NCI-H2196 treated with DMSO at 0.1 percent for 48 hours (cell line): ENCODE results near the gene AACS.
"Not testable (repeated sequence)": the region's sequence is repeated elsewhere in the genome, so short reads cannot be mapped to it uniquely, and the experiment has no call there.

Experiments
- DNase-seq: peaks from one replicate; lab custom pipeline; 2025; ENCODE audit not compliant: unreplicated experiment; lab: John Stamatoyannopoulos, UW

Gene AACS

GRCh38 chr12:125122668-125123067, 57.4 kb downstream of the AACS start:
- no peak for DNase-seq

- no peak for DNase-seq
Measured at GRCh38 chr12:125124320-125124966, 59.2 kb downstream of the AACS start.

GRCh38 chr12:125125271-125125670, 60.0 kb downstream of the AACS start:
- no peak for DNase-seq

GRCh38 chr12:125128439-125129178, 63.4 kb downstream of the AACS start:
- DNase-seq, result no peak

GRCh38 chr12:125129179-125129571, 63.9 kb downstream of the AACS start:
- DNase-seq, result no peak

- DNase-seq, result no peak
Measured at GRCh38 chr12:125129591-125130255, 64.5 kb downstream of the AACS start.

- no peak for DNase-seq
Measured at GRCh38 chr12:125131958-125132357, 66.7 kb downstream of the AACS start.

GRCh38 chr12:125132698-125133400, 67.6 kb downstream of the AACS start:
- no peak for DNase-seq

- no peak for DNase-seq
Measured at GRCh38 chr12:125133616-125134015, 68.4 kb downstream of the AACS start.

- DNase-seq, result no peak
Measured at GRCh38 chr12:125134576-125134975, 69.3 kb downstream of the AACS start.

GRCh38 chr12:125135906-125136305, 70.7 kb downstream of the AACS start:
- no peak for DNase-seq

GRCh38 chr12:125136702-125137101, 71.5 kb downstream of the AACS start:
- no peak for DNase-seq

GRCh38 chr12:125137766-125138344, 72.6 kb downstream of the AACS start:
- DNase-seq, result no peak

- no peak for DNase-seq
Measured at GRCh38 chr12:125140279-125141209, 75.3 kb downstream of the AACS start.

- DNase-seq, result not testable (repeated sequence)
Measured at GRCh38 chr12:125141210-125141573, 76.0 kb downstream of the AACS start.

GRCh38 chr12:125142601-125143000, 77.4 kb downstream of the AACS start:
- DNase-seq, result no peak

- DNase-seq, result no peak
Measured at GRCh38 chr12:125143491-125143890, 78.3 kb downstream of the AACS start.

GRCh38 chr12:125145196-125145595, 80.0 kb downstream of the AACS start:
- DNase-seq, result no peak

- no peak for DNase-seq
Measured at GRCh38 chr12:125148316-125148715, 83.1 kb downstream of the AACS start.
